ENCODE data around the gene SORCS2.
A peak's percentile ranks its signal among the peaks of the same experiment; 100 is the strongest.

Gene SORCS2

DNA sequence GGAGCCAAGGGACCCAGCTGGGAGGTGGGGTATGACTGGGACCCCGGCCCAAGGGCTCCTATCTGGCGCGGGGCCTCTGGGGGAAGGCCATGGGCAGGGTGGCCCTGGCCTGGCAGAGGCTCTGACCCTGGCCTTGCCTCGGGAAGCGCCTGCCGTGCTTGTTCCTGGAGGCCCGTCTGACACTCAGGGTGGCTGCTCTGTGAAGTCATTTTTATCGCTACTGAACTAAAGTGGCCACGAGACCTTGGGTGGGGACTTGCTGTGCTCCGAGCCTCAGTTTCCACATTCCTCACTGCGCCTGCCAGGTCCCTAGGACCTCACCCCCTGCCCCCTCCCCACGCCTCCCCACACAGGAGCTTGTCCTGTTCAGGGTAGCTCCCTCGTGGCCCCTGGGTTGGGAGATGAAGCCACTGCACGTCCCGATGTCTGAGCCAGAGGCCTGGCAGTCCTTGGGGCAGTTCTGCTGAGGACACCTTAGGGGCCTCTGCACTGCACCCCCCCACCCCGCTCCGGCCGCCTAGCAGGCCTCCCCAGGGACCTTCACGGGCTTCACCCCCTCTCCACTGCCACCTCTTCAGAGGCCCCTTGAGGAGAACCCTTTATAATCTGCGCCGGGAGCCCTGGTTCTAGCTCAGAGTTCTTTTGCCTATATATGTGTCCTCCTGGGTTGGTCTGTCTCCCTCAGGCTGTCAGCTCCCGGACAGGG lies 639 bp upstream of the SORCS2 start:
- H3K27ac ChIP-seq: no peak overlapping the region
- no peak for TF ChIP-seq CTCF (conservative IDR thresholded peaks at IDR 0.05)

DNA sequence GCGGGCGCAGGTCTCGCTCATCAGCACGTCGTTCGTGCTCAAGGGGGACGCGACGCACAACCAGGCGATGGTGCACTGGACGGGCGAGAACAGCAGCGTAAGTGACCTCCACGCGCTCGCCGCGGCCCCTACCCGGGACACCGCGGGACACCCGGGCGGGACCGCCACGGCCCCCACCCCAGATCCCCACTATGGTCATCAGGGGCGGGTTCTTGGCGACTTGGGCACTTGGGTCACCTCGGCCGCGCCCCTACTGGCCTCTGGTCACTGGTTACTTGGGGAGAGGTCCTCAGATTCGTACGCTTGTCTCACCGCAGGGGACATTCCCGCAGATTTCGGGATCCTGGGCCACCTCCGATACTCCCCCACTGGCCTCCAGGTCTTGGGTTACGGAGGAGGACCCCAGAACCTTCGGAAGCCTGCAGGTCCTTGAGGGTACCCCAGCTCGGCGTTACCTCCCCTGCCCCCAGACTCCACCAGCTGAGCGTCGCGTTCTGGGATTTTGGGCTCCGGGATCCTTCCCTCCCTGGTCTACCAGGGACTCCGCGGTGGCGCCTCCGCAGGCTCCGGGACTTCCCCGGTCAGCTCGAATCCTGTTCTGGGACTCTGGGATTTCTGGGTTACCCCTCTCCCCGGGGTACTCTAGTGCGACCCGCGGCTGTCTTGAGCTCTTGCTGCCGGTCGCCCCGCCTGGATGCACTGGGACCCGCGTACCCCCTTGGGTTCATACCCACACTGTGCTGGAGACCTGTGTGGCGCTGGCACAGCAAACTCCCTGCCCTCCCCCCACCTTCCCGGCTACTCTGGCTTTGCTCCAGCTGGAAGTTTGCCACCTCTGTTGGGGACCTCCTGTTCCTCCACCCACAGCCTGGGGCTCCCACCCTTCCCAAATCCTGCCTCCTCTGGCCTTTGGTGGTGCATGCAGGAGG lies 956 bp downstream of the SORCS2 start:
- no peak for TF ChIP-seq CTCF (conservative IDR thresholded peaks at IDR 0.05)
- no peak overlapping the region for H3K27ac ChIP-seq

DNA sequence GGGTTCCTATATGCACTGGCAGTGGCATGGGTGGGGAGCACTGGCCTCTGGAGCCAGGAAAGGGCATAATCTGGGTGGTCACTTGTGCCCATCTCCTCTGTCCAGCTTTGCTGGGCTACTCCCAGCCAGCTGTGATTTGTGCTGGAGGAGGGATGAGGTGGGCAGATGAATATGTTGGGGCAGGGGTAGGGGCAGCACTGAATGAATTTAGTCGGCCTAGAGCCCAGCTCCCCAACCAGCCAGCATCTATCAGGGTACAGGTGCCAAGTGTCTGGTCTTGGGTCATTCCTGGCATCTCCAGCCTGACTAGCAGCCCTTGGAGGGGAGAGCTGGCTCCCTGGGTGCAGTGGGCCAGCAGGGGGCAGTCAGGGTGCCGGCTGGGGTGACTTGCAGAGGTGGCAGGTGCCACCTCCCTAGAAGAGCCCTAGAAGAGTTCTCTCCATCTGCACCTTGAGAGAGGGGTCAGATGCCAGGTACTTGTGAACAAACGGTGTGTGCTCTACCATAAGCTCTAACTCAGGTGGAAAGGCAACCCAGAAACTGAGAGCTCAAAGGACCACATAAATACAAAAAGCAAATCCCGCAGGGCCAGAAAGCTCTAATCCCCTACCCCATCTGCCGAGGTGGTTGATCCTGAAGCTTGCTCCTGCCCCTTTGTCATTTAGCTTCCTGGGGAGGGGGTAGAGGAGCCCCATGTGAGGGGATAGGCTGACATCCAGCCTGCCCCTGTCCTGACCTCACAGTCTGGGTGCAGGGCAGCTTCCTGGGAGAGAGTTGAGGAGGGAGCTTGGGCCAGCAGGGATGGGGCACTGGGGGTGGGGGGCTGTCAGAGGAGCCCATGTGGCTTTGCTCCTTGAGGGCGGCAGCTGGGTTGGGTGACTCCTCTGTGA lies 2.2 kb downstream of the SORCS2 start:
- no peak overlapping the region for H3K27ac ChIP-seq
- TF ChIP-seq CTCF (conservative IDR thresholded peaks at IDR 0.05): peak; percentile 39

- no peak overlapping the region for H3K27ac ChIP-seq
- no peak for TF ChIP-seq CTCF (conservative IDR thresholded peaks at IDR 0.05)
Measured at GRCh38 chr4:7195141-7195515, 2.8 kb downstream of the SORCS2 start.

DNA sequence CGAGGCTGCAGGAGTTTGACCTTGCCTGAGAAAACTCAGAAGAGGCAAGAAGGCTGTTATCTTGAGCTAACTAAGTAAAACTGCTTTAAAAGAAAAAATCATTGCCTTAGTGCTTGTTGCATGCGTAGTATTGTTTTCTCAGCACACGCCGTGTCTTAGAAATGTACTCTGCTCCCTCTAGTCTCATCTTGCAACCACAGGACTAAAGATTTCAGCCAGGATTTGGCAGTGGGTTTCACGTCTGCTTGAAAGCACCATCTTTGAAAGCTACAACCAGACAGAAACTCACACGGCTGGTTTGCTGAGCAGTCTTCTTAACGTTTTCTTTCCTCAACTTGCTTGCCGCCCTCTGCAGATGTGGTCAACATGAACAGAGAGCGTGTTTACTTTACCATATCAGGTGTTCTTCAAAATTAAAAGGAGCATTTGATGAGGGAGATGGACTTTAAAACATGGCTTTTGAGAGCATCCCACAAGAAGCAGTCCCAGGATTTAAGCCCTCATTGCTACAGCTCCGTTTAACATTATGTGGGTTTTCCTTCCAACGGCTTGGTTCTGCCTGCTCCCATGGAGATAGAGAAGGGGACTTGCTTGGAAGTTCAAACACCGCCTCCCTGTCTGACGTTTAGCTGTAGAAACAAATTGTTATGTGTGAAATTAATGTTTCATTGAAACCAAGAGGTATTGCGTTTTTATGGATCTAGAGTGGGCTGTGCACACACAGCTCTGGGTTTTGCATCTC lies 3.4 kb downstream of the SORCS2 start:
- no peak overlapping the region for H3K27ac ChIP-seq
- no peak for TF ChIP-seq CTCF (conservative IDR thresholded peaks at IDR 0.05)

DNA sequence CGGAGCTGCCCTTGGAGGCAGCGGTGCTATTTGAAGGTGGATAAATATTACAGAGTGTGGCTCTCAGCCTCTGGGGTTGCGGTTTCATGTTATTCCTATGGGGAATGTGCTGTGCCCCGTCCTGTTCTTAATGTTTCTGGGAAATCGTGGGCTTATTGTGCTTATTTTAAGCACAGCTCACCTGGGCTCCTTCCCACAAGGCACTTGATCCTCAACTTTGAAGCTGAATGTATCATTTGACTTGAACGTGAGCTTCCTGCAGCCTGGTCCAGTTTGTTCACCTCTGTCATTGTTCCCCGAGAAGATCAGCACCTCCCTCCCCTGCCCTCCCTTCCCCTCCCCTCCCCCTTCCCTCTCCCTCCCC lies 3.9 kb downstream of the SORCS2 start:
- no peak overlapping the region for H3K27ac ChIP-seq
- no peak for TF ChIP-seq CTCF (conservative IDR thresholded peaks at IDR 0.05)
